ENCODE measurements around the gene ZFP1.

GRCh38 chr16:75208861-75209505, 60.7 kb downstream of the ZFP1 start:
- TF ChIP-seq CTCF (conservative IDR thresholded peaks at IDR 0.05 in 1 of 2, IDR thresholded peaks at IDR 0.05 in 1 of 2; ENCODE audit: low read depth in 1 of 2, low read length in 2 of 2): no peak
- TF ChIP-seq EZH2 (IDR thresholded peaks at IDR 0.05; ENCODE audit: low read length, missing control alignments): no peak

Data from fibroblast of lung (primary cell).